ENCODE results near the gene NRXN3.

NRXN3 gene

DNA sequence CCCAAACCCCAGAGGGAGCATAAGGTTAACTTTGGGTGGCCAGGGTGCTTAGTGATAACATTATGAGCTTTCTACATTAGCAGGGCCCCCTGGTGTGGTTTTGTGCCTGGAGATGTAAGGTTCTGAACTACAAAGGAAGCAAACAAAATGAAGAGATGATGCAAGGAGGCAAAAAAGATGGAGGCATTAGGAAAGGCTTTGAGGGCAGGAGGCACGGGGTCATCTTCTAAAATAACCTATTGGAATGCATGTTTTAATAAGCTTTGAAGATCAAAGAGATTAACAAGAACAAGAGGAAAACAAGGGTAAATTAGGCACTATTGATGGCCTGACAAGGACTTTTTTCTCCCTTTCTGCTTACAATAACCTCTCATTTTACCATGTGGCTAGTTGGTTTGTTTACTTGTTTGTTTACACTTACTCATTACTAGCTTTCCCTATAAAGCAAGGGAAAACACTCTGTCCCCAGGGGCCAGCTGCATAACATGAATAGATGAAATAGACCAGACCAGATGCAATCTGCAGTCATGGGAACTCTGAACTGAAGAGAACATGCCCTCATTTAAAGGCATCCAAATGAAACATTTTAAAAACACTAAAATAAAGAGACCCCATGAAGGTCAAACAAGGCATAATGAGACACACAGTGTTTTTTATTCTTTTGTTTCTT, 1650.8 kb downstream of the NRXN3 start:
- no peak for DNase-seq

DNA sequence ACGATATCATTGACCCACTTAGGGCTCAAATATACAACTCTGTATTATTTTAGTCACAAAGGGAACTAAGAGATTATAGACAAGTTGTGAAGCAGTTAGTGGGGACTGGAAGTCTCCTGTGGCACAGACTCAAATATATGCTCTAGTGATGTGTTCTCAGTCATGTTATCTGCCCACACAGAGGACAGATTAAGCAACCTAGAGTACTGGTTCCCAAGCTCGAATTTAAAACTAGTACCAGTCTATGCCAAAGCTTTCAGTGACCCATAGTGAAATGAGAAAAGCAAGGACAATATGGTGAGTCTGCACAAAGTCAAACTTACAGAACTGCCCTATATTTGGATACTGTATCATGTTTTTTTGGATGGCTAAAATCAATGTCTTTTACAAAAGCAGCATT, 1651.9 kb downstream of the NRXN3 start:
- no peak for DNase-seq

GRCh38 chr14:79825046-79825521, 1654.9 kb downstream of the NRXN3 start:
- no peak for DNase-seq

- no peak for DNase-seq
Measured at GRCh38 chr14:79826362-79826761, 1656.2 kb downstream of the NRXN3 start.

DNA sequence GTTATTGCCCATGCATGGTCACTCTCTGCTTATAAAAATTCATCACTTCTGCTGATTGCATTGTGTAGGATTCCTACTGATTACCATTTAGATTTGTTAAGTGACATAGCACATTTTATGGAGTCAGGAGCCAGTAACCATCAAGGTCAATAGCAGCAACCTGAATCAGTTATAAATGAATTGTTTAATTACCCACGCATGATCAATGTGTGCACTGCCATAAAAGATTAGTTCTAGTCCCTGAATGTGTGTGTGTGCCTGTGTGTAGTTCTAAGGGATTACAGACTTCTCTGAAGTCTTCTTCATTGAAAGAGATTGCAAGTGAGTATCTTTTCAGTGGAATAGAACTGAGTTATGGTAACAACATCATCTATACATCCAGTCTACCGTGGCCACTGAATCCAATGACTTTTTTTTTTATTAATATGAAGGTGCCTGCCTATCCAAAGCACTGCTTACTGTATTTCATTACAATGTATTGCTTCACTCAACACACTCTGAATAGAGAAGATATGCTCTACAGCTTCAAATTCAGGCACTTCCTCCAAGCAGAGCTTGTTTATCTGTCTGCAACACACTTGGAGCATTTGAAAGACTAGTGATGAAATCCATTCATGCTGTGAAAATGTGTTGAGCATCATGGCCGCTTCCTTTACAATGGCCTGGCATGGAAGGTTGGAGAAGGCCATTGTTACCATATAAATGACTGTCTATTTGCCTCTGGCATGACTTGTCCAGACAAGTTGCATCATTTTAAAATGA, 1659.4 kb downstream of the NRXN3 start:
- no peak for DNase-seq

DNA sequence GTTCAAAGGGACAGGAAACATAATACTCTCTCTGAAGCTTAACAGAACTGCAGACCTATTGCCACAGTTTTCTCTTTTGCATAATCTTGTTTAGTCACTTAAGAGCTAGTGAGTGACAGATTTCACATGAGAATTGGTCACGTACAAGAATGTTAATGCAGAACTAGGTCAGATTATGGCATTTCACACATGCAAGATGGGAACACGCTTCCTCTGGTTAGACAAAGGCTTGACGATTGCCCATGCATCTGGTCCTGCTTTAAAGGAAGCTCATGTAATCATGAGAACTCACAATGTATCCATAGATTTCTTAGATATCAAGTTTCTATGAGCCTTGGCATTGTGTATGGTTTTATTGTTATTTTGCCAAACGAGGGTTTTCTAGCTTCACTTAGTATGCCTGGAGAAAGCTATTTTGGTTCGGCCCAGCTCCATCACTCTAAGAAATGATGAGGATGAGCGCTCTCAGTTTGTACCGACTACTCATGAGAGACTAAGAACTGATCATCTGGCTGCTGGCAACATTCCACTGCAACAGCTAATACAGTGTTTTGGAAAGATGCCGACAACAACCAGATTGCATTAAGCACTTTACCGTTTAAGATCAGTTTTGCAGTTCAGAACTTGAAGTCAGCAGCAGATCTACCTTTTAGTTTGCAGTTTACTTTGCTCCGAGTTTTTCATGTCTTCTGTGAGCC, 1661.2 kb downstream of the NRXN3 start:
- DNase-seq: no peak

DNA sequence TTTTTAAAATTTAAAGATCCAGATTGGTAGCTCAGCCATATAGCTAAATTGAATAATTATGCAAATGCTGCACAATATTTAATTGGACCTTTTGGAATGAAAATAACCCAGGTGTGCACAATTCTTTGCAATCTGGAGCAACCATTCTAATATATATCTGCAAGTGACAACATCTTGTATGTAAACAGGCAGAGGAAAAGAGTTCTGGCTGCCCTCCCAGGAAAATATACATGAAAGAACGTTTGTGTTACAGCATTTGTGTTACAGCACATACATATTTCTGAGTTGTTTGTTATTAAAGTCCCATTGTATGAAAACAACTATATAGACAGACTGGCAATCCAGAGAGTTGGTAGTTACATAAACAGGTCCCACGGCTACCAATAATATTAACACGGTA, 1663.6 kb downstream of the NRXN3 start:
- DNase-seq: no peak

GRCh38 chr14:79834868-79835267, 1664.7 kb downstream of the NRXN3 start:
- no peak for DNase-seq

DNA sequence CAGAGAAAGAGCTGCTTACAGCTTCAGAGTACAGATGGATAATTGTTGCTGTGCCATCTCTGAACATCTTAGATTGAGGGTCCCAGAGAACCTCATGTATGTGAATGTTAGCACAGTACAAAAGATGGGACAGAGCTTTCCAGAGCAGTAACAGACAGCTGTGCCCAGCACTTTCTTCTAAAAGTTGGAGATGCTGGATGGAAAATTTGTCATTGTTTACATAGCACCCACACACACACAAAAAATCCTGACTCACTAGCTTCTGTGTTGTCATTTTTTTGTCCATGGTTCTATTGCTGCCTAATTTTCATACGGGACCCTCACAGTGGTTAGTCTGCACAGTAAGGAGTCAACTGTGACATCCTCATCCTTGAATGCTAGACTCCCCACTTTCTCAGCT, 1666.4 kb downstream of the NRXN3 start:
- no peak for DNase-seq

DNA sequence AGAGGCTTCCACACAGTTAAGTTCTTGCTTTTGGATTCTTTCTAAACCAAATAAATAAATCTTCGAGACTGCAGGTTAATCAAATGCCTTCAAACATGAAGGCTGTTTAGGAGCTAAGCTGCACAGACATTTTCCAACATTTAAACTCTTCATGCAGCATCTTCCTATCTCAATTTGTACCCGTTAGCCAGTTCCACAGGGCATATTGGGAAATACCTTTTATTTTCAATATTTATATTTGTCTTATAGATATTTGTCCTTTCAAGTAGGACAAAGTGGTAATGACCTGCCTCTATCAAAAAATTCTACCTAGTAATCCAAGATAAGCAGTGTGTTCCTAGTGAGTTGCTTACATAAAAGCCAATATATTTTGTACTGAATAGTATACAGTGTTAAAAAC, 1667.5 kb downstream of the NRXN3 start:
- DNase-seq: no peak

DNA sequence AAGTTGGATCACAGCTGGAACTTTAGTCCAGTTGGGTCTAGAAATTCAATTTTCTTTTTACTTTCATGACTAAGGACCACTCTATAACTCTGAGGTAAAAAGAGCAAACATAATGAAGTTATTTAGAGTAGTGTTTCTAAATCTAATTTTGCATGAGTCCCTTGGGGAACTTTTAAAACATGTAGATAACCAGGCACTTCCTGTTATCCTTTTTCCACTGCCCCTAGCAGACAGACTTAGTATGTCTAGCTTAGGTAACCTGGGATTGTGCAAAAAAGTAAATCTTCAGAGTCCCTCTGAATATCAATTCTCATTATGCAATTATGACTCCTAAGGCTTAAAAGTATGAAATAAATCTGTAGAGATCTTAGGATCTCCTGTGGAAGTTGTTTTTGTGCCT, 1669.9 kb downstream of the NRXN3 start:
- DNase-seq: no peak

DNA sequence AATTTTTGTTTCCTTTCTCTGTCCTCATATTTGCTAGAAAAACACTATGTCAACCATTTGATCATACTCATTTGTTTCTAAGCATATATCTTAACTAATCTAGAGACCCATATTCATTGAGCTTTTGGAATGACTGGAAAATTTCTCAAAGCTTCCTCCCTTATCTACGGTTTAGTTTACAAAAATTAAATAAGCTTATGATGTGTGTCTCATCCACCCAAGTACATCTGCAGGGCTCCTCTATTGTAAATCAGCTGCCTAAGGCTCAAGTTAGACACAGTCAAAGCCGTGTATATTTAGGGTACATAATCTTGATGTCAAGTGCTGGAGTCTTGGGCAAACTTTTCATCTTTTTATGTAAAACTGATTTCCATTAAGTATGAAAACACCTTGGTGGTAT, 1670.7 kb downstream of the NRXN3 start:
- DNase-seq: no peak

DNA sequence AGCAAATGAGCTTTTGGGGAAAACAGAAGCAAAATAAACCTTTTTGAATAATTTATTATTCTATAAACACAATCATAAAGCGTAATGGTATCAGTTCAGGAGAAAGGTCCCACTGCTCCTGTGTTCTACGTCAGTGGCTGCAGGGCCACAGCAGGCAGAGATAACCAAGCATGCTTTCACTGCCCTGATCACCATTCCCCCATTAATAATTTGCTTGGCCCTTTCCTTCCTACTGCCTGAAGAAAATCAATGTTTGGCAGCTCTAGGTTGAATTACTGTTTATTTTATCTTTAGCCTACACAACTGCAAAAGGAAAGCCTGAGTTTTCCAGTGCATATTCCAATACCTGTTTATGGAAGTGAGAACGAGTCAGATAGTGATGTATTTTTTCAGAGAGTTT, 1671.3 kb downstream of the NRXN3 start:
- DNase-seq: no peak

DNA sequence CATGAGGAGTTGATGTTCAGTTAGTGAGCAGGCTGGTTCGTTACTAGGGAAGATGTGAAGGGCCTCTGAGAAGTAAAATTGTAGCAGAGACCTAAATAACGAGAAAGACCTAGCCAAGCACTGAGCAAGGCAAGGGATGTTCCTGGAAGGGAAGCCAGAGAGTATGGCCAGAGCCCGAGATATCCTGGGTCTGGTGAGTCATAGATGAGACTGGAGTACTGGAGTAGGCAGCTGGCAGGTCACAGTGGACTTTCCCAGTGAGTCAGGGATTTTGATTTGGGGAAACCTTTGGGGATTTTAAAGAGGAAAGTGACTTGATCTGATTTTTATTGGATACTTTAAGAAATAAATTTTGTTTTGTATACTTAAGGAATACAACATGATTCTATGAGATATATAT, 1672.1 kb downstream of the NRXN3 start:
- no peak for DNase-seq

GRCh38 chr14:79852950-79853744, 1683.0 kb downstream of the NRXN3 start:
- no peak for DNase-seq

DNA sequence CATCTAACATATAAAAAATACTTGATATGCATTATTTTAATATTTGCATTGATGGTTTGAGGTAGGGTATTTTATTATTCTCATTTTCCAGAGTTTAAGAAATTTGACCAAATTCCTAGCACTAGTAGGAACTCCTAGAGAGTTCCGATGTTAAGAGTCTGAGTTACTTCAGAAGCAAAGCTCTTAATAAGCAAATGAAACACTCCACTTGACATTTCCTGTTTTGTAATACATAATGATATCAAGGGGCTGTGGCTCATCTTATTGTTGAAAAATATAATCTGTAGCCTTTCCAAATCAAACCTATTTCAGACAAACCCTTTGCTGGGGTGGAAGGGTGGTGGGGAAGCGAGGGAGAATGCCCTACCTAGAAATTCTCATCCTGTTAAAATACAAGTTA, 1685.6 kb downstream of the NRXN3 start:
- DNase-seq: no peak

GRCh38 chr14:79856381-79856780, 1686.2 kb downstream of the NRXN3 start:
- no peak for DNase-seq

GRCh38 chr14:79861111-79861510, 1690.9 kb downstream of the NRXN3 start:
- DNase-seq: no peak

GRCh38 chr14:79862045-79862444, 1691.9 kb downstream of the NRXN3 start:
- no peak for DNase-seq

- DNase-seq: no peak
Measured at GRCh38 chr14:79871136-79871535, 1701.0 kb downstream of the NRXN3 start.

GRCh38 chr14:79878229-79878628, 1708.1 kb downstream of the NRXN3 start:
- no peak for DNase-seq

- no peak for DNase-seq
Measured at GRCh38 chr14:79878785-79879184, 1708.6 kb downstream of the NRXN3 start.

DNA sequence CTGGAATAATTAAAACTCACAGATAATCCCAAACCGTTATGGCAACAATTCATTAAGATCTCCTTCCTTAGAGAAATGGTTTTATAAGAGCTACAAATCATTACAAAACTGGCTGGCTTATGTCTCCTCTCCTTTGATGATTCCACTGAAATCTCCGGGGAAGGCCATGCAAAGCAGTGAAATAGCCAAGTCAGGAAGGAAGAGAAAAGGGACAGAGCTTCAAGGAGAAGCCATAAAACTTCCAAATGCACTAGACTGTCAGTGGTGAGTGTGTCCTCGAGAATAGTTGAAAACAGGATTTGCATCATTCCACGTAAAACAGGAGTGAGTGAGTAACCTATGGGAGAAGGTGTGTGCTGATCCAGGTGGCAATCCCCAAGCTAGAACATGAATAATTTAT, 1711.1 kb downstream of the NRXN3 start:
- no peak for DNase-seq

Data from activated effector memory CD4-positive, alpha-beta T cell treated with anti-CD3 and anti-CD28 coated beads, Interleukin-2, amount 50 U/mL, for 16 hours (primary cell).